Suppressor macrophage treated with lipopolysaccharide for 4 hours (primary cell): ENCODE results near the gene RBPJL.

ENCODE experiments used
- DNase-seq: peaks from one replicate; pipeline ENCODE4 v3.0.0-alpha.2; 2020

RBPJL gene

DNA sequence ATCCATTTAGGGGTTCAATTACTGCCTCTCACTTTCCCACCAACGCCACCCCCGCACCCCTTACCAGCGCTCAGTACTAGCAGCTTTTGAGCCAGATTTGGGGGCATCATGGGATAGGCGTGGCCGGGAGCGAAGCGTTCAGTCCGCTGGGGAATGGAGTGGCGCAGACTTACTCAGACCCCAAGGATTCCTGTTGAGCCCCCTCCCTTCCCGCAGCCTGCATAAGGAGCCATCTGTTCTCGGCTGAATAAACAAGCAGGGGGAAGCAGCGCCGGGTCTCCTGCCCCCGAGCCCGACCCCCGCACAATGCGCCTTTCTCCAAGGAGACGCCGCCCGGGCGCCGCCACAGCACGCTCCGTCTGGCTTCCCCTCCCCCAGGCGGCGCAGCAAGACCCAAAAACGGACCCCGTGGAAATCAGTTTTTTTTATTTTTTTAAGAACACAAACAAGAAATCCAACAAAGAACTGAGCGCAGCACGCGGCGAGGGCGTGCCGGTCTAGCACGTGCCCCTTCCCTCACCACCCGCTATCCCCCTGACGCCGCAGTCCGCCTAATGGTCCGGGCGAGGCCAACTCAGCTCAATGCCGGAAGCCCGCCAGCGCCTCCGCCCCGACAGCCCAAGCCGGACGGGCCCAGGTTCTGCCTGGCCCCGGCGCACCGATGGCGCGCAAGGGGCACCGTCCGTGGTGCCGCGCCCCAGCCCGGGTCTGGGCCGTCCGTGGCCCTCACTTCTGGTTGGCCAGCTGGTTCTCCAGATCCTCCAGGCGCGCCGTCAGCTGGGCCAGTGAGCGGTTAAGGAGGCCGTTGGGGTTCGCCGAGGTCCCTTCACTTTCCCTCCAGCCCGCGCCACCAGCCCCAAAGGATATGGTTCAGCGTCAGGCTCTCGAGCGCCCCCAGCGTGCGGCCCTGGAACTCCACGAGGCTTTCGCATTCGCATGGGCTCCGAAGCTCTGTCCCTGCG is 13.3 kb upstream of the RBPJL start:
- peak; percentile 91 for DNase-seq

- DNase-seq, result no peak
Observed at GRCh38 chr20:45294003-45294368, 12.7 kb upstream of the RBPJL start.

DNA sequence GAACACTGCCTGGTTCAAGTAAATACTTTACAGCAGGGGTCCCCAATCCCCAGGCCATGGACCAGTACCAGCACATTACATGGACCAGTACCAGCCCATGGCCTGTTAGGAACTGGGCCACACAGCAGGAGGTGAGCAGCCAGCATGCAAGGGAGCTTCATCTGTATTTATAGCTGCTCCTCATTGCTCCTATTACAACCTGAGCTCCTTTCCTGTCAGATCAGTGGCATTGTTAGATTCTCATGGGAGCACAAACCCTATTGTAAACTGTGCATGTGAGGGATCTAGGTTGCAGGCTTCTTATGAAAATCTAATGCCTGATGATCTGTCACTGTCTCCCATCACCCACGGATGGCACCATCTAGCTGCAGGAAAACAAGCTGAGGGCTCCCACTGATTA is 12.0 kb upstream of the RBPJL start:
- no peak for DNase-seq

GRCh38 chr20:45297786-45298497 is 8.7 kb upstream of the RBPJL start:
- no peak for DNase-seq

DNA sequence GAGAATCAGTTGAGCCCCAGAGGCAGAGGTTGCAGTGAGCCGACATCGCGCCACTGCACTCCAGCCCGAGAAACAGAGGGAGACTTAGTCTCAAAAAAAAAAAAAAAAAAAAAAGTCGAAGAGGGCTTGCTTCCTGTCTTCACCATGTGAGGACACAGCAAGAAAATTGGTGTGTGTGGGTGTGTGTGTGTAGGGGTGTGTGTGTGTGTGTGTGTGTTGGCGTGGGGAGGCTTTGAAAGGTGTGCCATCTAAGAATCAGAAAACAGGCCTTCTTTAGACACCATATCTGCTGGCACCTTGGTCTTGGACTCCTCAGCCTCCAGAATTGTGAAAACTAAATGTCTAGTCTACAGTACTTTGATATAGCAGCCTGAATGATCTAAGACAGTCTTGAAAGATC is 6.9 kb upstream of the RBPJL start:
- no peak for DNase-seq

DNA sequence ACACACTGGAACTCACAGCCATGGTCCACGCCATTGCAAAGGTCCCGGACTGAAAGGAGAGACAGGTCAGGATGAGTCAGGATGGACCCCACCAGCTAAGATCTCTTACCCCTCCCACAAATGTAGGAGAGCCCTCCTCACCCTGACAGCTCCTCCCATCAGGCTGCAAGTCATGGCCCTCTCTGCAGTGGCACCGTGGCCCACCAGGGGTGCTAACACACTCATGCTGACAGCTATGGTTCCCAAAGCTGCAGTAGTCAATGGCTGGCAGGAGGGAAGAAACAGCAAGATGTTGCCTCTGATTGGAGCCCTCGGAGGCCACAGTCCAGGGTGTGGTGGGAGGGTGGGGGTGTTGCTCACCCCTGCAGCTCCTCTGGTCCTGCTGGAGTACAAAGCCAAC is 5.7 kb upstream of the RBPJL start:
- DNase-seq, result peak; percentile 34

DNA sequence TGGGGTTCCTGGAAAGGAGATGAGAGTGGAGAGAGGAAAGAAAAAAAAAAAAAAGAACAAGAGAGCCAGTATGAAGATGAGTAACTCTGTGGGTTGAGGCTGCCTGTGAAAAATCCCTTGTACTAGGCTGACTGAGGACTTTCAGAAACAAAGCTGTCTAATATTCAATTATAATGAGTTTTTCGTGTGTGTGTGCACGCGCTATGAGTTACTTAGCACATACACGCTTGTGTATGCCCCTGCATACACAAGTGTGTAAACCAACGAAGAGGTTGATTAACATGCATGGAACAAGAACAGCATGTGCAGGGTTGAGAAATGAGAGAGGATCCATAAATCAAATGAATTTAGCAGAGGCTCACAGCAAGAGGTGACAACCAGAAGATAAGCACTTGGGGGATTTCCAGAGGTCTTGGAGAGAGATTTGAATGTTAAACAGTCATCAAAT is 4.8 kb upstream of the RBPJL start:
- no peak for DNase-seq

- DNase-seq, result no peak
Observed at GRCh38 chr20:45303586-45304463, 2.8 kb upstream of the RBPJL start.

DNA sequence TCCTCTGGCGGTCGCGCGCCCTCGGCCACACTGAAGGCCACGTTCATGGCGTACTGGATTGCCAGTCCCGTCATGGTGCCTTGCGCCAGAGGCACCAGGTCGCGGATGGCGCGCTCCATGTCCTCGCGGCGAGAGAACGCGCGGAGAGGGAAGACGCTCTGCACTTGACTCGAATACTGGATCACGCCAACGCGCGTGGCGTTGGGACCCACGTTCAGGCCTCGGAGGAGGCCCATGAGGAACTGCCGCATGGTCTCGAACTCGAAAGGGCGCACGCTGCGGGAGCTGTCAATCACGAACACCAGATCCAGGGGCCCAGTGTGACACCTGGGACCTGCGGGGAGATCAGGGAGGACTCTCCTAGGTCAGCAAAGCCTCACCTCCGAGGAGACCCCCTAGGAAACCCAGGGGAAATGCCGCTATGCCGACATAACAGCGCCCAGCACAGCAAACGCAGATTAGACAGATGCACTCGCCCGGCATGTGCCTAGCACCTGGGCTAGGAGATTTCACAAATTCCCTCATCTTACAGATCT is 2.1 kb upstream of the RBPJL start:
- DNase-seq, result no peak

DNA sequence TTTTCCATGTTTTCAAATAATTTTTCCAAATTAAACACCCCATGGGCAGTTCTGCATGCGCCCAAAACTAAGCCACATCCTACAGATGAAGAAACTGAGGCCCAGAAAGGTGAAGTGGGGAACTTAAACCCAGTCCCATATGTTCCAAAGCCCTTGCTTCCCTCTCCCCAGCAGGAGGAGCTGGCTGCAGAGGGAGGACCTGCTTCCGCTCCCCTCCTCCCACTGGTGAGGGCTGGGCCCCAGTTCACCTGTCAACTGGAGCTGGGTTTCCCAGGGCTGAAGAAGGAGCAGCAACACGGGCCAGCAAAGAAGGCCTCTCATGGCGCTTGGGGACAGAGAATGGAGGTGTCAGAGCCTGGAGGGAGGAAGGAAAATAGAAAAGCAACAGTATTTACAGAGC is 1.4 kb upstream of the RBPJL start:
- no peak for DNase-seq

DNA sequence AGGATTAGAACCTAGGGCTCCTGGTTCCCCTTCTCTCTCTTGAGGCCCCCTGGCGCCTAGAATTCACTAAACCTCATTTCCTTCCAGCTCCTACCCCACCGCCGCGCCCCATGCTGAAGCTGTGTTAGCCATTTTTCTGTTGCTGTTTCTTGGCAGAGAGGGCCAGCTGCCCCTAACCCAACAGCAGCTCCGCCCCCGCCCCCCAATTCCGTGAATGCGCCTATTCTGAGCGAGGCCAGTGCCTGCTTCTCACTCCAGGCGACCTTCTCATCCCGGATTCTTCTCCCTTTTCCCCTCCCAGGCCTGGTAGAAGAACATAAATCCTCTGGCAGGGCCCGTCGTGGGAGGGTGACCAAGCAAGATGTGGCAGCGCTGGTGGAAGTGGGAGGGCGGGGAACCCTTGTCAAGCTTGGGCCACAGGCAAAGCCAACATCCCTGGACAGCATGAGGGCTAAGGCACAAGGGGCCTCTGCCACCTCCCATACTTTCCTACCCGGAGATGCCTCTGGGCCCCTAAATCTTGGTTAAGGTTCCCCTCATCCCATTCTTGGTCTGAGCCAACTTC is 518 bp downstream of the RBPJL start:
- DNase-seq, result no peak

- no peak for DNase-seq
Observed at GRCh38 chr20:45308117-45308778, 1.6 kb downstream of the RBPJL start, which contains the start of gene MATN4. TSS of gene MATN4 (minus strand) at chr20:45308299. CDS start at chr20:45305582, 2,717 bp downstream.

GRCh38 chr20:45309075-45309474 is 2.4 kb downstream of the RBPJL start:
- no peak for DNase-seq

GRCh38 chr20:45311589-45312211 is 5.1 kb downstream of the RBPJL start:
- peak; percentile 75 for DNase-seq

DNA sequence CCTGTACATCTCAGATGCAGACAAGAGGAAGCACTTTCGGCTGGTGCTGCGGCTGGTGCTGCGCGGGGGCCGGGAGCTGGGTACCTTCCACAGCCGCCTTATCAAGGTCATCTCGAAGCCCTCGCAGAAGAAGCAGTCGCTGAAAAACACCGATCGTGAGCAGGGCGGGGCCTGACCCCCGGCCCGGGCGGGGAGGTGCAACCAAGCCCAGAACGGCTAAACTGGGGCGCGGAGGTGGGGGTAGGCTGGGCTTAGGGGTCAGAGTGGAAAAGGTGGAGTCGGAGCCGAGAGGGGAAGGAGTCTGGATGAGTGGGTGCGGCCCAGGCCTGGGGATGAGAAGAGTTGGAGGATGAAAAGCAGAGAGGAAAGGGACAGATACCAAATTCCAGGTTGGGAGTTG is 5.6 kb downstream of the RBPJL start:
- no peak for DNase-seq

DNA sequence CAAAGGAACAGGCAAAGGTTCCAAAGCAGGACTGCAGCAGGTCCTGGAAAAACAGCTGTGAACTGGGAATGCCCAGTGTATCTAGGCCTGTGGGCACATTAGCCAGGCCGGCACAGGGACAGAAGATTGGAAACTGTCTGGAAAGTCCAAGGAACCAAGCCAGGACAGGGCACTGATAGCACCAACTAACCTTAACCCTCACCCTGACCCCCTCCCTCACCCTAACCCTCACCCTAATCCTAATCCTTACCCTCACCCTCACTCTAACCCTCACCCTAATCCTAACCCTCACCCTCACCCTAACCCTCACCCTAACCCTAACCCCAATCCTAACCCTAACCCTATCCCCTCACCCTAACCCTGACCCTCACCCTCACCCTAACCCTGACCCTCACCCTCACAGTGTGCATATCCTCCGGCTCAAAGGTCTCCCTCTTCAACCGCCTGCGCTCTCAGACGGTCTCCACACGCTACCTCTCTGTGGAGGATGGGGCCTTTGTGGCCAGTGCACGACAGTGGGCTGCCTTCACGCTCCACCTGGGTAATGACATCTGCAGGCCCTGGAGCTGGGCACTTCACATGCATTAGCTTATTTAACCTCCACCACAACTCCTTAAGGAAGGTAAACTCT is 6.5 kb downstream of the RBPJL start:
- no peak for DNase-seq

DNA sequence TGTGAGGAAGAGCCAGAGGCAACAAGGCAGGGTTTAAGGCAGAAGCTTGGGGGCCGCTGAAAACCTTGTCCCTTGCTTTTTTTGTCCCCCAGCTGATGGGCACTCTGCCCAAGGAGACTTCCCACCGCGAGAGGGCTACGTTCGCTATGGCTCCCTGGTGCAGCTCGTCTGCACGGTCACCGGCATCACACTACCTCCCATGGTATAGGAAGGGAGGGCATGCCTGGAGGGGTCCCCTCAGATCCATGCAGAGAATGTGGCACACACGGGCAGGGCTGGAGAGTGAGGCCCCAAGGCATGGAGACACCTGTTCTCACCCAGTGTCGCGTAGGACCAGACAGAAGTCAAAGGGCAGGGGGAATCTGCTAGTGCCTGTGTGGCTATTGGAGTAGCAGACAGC is 7.3 kb downstream of the RBPJL start:
- DNase-seq, result no peak

GRCh38 chr20:45315672-45316071 is 9.0 kb downstream of the RBPJL start:
- DNase-seq, result no peak

DNA sequence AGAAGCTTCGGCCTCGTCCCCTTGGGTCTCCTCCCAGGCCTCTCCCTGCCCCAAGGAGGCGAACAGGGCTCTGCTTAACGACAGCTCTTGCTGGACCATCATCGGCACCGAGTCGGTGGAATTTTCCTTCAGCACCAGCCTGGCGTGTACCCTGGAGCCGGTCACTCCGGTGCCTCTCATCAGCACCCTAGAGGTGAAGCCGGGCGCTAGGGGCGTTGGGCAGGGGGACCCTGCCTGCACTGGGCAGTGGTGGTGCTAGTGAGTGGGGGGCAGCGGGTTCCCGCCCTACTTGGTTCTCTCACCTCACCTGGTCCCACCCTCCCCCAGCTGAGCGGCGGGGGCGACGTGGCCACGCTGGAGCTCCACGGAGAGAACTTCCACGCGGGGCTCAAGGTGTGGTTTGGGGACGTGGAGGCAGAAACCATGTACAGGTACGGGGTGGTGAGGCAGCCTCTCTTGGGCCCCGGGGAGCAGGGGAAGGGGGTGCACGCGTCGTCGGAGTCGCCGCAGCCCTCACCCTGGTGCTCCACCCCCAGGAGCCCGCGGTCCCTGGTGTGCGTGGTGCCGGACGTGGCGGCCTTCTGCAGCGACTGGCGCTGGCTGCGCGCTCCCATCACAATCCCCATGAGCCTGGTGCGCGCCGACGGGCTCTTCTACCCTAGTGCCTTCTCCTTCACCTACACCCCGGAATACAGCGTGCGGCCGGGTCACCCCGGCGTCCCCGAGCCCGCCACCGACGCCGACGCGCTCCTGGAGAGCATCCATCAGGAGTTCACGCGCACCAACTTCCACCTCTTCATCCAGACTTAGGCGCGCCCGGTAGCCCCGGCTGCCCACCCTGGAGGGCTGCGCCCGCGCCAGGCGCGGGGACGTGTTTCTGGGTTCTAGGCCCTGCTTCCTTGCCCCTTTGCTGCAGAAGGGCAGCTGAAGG is 9.8 kb downstream of the RBPJL start:
- DNase-seq, result no peak

GRCh38 chr20:45317826-45318225 is 11.2 kb downstream of the RBPJL start:
- DNase-seq, result no peak
